ENCODE measurements around the gene NXF1.
"Not testable (repeated sequence)": the region's sequence is repeated elsewhere in the genome, so short reads cannot be mapped to it uniquely, and the experiment has no call there.

NXF1 gene

DNA sequence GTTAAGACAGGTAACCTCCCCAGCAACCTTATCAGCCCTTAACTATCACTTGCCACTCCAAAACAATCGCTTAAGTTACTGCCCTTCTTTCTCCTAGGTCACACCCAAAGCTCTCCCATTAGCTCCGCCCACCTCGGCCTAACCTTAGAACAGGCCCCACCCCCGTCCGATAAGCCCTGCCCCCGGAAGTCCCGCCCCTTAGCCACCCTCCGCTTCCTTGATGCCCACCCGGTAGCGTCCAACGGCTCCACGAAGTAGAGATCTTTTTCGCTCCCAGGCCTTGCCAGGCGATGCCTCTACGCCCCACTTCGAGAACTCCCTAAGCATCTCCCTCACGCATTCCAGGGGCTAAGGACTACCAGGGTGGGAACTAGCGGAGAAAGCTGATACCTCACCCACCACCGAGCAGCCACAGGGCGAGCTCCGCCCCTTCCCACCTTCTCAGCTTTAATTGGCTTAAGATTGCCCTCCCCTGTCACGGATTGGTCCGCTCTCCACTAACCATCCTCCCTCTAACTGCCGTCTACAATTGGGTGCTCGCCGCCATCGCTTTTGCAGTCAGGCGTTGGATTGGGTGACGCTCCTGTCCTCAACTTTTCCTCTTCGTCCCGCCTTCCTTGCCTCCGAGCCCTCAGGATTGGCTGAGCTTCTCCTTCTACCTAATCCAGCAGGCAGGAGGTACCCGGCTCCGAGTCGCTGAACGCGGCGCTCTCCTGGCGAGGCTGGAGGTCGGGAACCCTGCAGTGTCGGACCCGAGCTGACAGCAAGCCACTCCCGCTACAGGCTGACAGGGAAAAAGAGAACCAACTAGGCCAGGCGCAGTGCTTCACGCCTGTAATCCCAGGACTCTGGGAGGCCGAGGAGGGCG, 51.3 kb downstream of the NXF1 start, which contains the start of gene ZBTB3:
Gene ZBTB3, minus strand, starts transcription at position 425 of the 868 bp plus-strand sequence. CDS start 496 bp downstream, outside the sequence.
- Mint-ChIP-seq H3K36me3 (ENCODE audit: low read depth) (peaks cover 14% of the 10 kb centered on the region), H3K27ac (peak within 1 kb of the TSS; percentile 91 to 98 (median 97)), H3K27me3 (ENCODE audit: low read depth) (no peaks in the 10 kb centered on the region), H3K4me1 (peaks cover 10% of the 10 kb centered on the region), H3K9me3 (no peaks in the 10 kb centered on the region), H3K4me3 (peak within 1 kb of the TSS; percentile 87 to 97 (median 94))
- TF ChIP-seq, protein P1, sequence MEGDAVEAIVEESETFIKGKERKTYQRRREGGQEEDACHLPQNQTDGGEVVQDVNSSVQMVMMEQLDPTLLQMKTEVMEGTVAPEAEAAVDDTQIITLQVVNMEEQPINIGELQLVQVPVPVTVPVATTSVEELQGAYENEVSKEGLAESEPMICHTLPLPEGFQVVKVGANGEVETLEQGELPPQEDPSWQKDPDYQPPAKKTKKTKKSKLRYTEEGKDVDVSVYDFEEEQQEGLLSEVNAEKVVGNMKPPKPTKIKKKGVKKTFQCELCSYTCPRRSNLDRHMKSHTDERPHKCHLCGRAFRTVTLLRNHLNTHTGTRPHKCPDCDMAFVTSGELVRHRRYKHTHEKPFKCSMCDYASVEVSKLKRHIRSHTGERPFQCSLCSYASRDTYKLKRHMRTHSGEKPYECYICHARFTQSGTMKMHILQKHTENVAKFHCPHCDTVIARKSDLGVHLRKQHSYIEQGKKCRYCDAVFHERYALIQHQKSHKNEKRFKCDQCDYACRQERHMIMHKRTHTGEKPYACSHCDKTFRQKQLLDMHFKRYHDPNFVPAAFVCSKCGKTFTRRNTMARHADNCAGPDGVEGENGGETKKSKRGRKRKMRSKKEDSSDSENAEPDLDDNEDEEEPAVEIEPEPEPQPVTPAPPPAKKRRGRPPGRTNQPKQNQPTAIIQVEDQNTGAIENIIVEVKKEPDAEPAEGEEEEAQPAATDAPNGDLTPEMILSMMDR (IDR thresholded peaks at IDR 0.05; ENCODE audit: unreplicated experiment in 3 of 3), result no peak

DNA sequence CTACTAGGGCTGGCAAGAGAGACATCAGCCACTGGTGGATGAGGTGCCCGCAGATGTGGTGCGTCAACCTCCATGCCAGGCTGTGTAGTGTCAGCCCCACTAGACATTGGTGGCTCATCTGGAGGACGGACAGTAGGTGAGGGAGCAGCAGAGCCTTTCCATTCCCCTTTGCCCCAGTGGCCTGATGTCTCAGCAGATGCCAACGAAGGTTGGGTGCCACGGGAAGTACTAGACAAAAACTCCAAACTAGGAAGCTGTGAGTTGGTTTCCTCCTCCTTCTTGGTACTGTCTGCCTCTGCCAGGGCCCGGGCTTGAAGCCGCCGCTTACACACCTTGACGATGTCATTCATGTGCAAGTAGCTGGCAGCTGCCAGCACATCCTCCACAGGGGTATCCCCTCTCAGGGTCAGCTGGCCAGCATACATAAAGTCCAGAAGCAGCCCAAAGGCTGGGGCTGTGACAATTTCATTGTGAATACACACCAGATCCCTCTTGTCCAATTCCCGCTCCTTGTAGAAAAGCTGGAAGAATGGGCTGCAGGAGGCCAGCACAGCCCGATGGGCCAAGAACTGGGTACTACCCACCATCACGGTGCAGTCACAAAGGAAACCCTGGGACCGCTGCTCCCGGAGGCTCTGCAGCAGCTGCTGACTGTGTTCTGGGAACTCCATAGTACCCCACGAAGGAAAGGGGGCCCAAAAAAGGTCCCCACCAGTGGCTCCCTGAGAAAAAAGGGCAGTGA, 52.1 kb downstream of the NXF1 start:
- Mint-ChIP-seq H3K4me1 (peaks cover 10% of the 10 kb centered on the region), H3K36me3 (ENCODE audit: low read depth) (peaks cover 16% of the 10 kb centered on the region), H3K9me3 (no peaks in the 10 kb centered on the region), H3K4me3 (peak overlapping the region; percentile 87 to 97 (median 94)), H3K27ac (peak overlapping the region; percentile 91 to 98 (median 97)), H3K27me3 (ENCODE audit: low read depth) (no peaks in the 10 kb centered on the region)
- TF ChIP-seq, protein P1 (IDR thresholded peaks at IDR 0.05; ENCODE audit: unreplicated experiment in 3 of 3), result no peak

DNA sequence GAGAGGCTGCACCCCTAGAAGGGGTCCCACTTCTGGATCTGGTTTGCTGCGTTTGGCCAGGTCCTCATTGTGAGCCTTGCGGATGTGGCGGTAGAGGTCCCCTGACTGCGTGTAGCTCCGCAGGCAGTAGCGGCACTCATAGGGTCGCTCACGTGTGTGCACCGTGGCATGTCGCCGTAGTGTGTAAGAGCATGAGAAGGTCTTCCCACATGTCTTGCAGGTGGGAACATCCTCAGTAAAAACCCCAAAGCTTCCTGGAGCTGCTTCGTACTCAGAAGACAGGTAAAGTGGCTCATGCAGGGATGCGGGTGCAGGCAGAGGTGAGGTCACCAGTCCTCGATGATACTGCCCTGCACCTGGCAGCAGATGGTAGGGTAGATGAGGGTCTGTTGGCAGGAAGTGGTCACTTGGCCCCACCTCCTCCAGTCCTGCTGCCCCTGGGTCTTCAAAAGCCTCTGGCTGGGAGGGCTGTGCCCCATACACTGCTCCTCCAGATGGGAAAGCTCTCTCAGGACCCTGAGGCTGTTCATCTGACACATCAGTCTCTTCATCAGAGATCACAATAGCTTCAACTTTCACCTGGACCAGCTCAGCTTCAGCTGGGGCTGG, 53.0 kb downstream of the NXF1 start:
- Mint-ChIP-seq H3K27ac (peak overlapping the region in 2 of 3 experiments; percentile 26 to 76), H3K36me3 (ENCODE audit: low read depth) (peaks cover 16% of the 10 kb centered on the region), H3K9me3 (no peaks in the 10 kb centered on the region), H3K27me3 (ENCODE audit: low read depth) (no peaks in the 10 kb centered on the region), H3K4me1 (peaks cover 10% of the 10 kb centered on the region), H3K4me3 (peak overlapping the region; percentile 64 to 97 (median 68))
- TF ChIP-seq, protein P1 (IDR thresholded peaks at IDR 0.05; ENCODE audit: unreplicated experiment in 3 of 3), result no peak

DNA sequence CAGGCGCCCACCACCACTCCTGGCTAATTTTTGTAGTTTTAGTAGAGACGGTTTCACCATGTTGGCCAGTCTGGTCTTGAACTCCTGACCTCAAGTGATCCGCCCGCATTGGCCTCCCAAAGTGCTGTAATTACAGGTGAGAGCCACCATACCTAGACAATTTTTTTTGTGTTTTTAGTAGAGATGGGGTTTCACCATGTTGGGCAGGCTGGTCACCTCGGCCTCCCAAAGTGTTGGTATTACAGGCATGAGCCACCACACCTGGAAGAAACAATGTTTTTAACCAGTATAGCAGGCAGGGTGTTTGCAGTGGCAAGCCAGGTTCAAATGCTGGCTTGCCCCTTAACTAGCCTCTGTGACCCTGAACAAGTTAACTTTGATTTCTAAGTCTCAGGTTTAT, 55.3 kb downstream of the NXF1 start:
- H3K27me3 Mint-ChIP-seq (ENCODE audit: low read depth); H3K4me3 Mint-ChIP-seq; H3K27ac Mint-ChIP-seq; H3K4me1 Mint-ChIP-seq; H3K9me3 Mint-ChIP-seq: not testable (repeated sequence)
- H3K36me3 Mint-ChIP-seq (ENCODE audit: low read depth), result peaks cover 16% of the 10 kb centered on the region

DNA sequence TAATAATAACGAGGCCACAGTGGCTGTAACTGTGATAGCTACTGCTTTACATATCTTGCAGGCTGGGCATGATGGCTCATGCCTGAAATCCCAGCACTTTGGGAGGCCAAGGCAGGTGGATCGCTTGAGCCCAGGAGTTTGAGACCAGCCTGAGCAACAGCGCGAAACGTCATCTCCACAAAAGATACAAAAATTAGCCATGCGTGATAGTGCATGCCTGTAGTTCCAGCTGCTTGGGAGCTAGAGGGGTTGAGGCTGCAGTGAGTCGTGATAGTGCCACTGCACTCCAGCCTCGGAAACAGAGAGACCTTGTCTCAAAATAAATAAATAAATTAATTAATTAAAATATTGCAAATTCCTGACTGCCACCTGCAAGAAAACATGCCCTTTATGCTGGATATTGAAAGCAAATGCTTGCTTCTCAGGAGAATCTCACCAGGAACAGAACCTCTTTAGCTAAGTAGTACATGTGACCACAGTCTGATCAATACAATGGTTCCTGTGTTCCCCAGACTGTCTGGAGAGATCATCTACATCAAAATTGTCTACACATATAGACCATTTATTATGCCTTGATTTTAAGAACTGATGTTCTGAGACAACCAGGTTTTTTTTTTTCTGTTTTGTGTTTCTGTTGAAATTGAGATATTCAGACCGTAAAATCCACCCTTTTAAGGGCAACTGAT, 57.6 kb downstream of the NXF1 start:
- H3K9me3 Mint-ChIP-seq, result no peaks in the 10 kb centered on the region

More for the DNA sequence above, 57.6 kb downstream of the NXF1 start:
- TF ChIP-seq, protein P1 (IDR thresholded peaks at IDR 0.05; ENCODE audit: unreplicated experiment in 3 of 3), result no peak
- Mint-ChIP-seq H3K4me1 (no peaks in the 10 kb centered on the region), H3K27ac (peak overlapping the region in 2 of 3 experiments; percentile 32 to 37), H3K27me3 (ENCODE audit: low read depth) (no peaks in the 10 kb centered on the region), H3K36me3 (ENCODE audit: low read depth) (peaks cover 13% of the 10 kb centered on the region), H3K4me3 (no peak overlapping the region)
